ENCODE measurements around the gene GPC6. TPM values are rescaled to one million over a fixed set of nuclear protein-coding genes. Genes with fewer than 3 reads are reported as not detected.

GPC6 gene
- total RNA-seq, 1 donor from 2014 or later = 5.5 TPM

- no peak for TF ChIP-seq CTCF (IDR thresholded peaks at IDR 0.05; ENCODE audit: insufficient read depth, low read length, severe bottlenecking)
- Histone ChIP-seq H3K27me3 (ENCODE audit: control insufficient read depth, insufficient read depth, low read length) (no peaks in the 10 kb centered on the region), H3K4me3 (ENCODE audit: low read depth, low read length) (no peak overlapping the region), H3K36me3 (ENCODE audit: control insufficient read depth, insufficient read depth, low read length) (no peaks in the 10 kb centered on the region)
- no peak for FAIRE-seq
- no peak for DNase-seq (ENCODE audit: low read depth)
Observed at GRCh38 chr13:93243375-93244063, 16.9 kb downstream of the GPC6 start.

- no peak for TF ChIP-seq CTCF (IDR thresholded peaks at IDR 0.05; ENCODE audit: insufficient read depth, low read length, severe bottlenecking)
- DNase-seq (ENCODE audit: low read depth) (no peak), FAIRE-seq (no peak)
- no peaks in the 10 kb centered on the region for H3K36me3 ChIP-seq (ENCODE audit: control insufficient read depth, insufficient read depth, low read length)
- H3K27me3 ChIP-seq (ENCODE audit: control insufficient read depth, insufficient read depth, low read length) = no peaks in the 10 kb centered on the region
- H3K4me3 ChIP-seq (ENCODE audit: low read depth, low read length) = no peak overlapping the region
Observed at GRCh38 chr13:93244141-93244917, 17.7 kb downstream of the GPC6 start.

- no peak for FAIRE-seq
Observed at GRCh38 chr13:93244918-93245280, 18.3 kb downstream of the GPC6 start.

GRCh38 chr13:93246069-93246468, 19.5 kb downstream of the GPC6 start:
- Histone ChIP-seq H3K27me3 (ENCODE audit: control insufficient read depth, insufficient read depth, low read length) (no peaks in the 10 kb centered on the region), H3K36me3 (ENCODE audit: control insufficient read depth, insufficient read depth, low read length) (no peaks in the 10 kb centered on the region), H3K4me3 (ENCODE audit: low read depth, low read length) (no peak overlapping the region)
- FAIRE-seq (no peak), DNase-seq (ENCODE audit: low read depth) (no peak)
- TF ChIP-seq CTCF (IDR thresholded peaks at IDR 0.05; ENCODE audit: insufficient read depth, low read length, severe bottlenecking) = no peak

More at GRCh38 chr13:93244918-93245280, 18.3 kb downstream of the GPC6 start:
- no peaks in the 10 kb centered on the region for H3K36me3 ChIP-seq (ENCODE audit: control insufficient read depth, insufficient read depth, low read length)
- TF ChIP-seq CTCF (IDR thresholded peaks at IDR 0.05; ENCODE audit: insufficient read depth, low read length, severe bottlenecking) = no peak
- H3K27me3 ChIP-seq (ENCODE audit: control insufficient read depth, insufficient read depth, low read length) = no peaks in the 10 kb centered on the region
- DNase-seq (ENCODE audit: low read depth) = peak; percentile 63
- H3K4me3 ChIP-seq (ENCODE audit: low read depth, low read length) = no peak overlapping the region

- peak; percentile 30 for TF ChIP-seq CTCF (IDR thresholded peaks at IDR 0.05; ENCODE audit: insufficient read depth, low read length, severe bottlenecking)
- FAIRE-seq (no peak), DNase-seq (ENCODE audit: low read depth) (no peak)
- H3K36me3 ChIP-seq (ENCODE audit: control insufficient read depth, insufficient read depth, low read length) = no peaks in the 10 kb centered on the region
- no peak overlapping the region for H3K4me3 ChIP-seq (ENCODE audit: low read depth, low read length)
- no peaks in the 10 kb centered on the region for H3K27me3 ChIP-seq (ENCODE audit: control insufficient read depth, insufficient read depth, low read length)
Observed at GRCh38 chr13:93248627-93249047, 22.0 kb downstream of the GPC6 start.
